GM12801 (cell line): ENCODE data around the gene STARD4.

Source experiments
- CTCF ChIP-seq: IDR thresholded peaks from one replicate; pipeline ENCODE4 v1.5.1; 2011; ENCODE audit warnings: control low read depth; ENCODE audit not compliant: insufficient read length; ENCODE audit errors: extremely low read depth

Gene STARD4

GRCh38 chr5:111517853-111518501 is 5.6 kb upstream of the STARD4 start:
- no peak for TF ChIP-seq CTCF

GRCh38 chr5:111514087-111514486 is 1.8 kb upstream of the STARD4 start:
- no peak for TF ChIP-seq CTCF

GRCh38 chr5:111513131-111513520 is 791 bp upstream of the STARD4 start:
- no peak for TF ChIP-seq CTCF

GRCh38 chr5:111511831-111512374 is 432 bp downstream of the STARD4 start:
- no peak for TF ChIP-seq CTCF

DNA sequence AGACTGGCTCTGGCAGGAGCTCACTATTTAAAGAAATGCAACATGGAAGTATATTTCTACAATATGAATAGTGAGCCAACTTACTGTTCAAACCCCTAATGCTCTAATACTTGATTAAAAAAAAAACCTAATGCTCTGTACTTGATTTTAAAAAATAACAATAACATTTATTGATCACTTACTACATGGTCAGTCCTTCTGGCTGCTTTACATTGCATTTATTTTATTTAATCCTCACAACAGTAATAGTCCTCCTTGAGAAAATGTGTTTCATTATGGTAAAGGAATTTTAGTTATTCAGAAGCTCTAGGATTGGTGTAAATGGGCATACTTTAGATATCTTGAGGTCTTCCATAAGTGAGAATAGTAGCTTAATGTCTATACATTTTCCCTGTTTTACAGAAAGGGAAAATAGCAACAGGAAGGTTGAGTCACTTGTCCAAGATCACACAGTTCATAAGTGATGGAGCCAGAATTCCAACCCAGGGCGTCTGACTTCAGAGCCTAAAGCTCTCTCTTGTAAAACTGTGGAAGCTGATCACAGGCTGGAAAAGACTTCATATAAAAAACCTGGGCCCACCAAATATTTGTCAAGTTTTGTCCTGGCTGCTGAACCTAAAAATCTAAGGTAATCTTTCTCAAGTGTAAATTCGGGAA is 1.0 kb downstream of the STARD4 start:
- TF ChIP-seq CTCF, result no peak

- TF ChIP-seq CTCF, result no peak
These were observed 3.2 kb downstream of the STARD4 start for GRCh38 chr5:111509119-111509518.

DNA sequence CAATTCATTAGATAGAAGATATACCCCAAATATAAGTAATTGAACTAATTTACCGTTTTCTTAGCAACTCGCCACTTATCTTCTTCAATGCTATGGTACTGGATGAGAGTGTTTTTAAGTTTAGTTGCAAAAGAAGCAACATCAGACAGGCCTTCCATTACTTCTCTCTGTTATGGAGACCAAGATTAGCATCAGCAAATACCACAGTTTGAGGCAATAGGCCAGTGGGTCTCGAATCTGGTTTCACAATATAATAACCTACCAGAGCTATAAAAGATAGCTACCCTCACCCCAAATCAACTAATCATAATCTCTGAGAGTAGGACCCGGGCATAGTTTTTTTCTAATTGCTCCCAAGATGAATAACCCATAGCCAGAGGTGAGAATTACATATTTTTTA is 5.1 kb downstream of the STARD4 start:
- no peak for TF ChIP-seq CTCF
